ENCODE results near the gene REM2.

REM2 gene

DNA sequence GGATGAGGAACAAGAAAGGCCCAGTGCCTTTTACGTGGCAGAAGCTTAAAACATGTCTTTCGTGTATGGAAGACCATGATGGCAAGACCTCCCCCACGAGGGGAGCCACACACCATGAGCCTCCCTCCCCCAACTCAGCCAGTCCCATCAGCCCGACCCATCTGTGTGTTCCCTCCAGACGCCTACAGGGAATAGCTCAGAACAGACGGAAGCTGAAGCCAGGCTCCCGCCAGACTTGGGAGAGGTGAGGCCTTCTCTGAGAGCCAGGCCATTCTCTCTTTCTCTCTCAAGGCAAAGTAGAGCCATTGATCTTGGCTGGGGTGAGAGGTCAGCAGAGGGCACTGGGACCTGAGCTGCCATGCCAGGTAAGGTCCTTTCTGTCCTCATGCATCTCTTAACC lies 9.5 kb downstream of the REM2 start:
- Mint-ChIP-seq H3K4me3 (no peak overlapping the region), H3K27ac (no peak overlapping the region), H3K27me3 (no peaks in the 10 kb centered on the region), H3K36me3 (ENCODE audit: low read depth) (no peaks in the 10 kb centered on the region), H3K4me1 (peaks cover 16% of the 10 kb centered on the region), H3K9me3 (no peaks in the 10 kb centered on the region)
- ATAC-seq (no peak), DNase-seq (no peak)

DNA sequence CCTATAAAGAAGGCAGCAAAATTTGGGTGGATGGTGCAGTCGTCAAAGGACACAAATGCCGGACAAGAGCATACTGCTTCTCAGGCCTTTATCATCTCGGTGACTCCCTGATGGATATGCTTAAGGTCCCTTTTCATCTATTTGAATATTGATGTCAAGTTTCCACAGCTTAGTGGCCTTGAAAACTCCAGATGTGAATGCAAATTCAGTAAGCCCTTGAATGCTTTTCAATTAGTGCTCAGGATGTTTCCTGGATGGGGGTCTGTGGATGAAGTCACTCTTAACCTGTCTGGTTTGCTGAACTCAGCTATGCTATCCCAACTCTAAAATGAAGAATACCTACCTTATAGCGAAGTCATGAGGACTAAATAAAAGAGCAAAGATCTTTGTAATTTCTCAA lies 10.7 kb downstream of the REM2 start:
- Mint-ChIP-seq H3K9me3 (no peaks in the 10 kb centered on the region), H3K36me3 (ENCODE audit: low read depth) (peaks cover 4% of the 10 kb centered on the region), H3K27me3 (no peaks in the 10 kb centered on the region), H3K4me1 (peaks cover 12% of the 10 kb centered on the region), H3K27ac (no peak overlapping the region), H3K4me3 (no peak overlapping the region)
- ATAC-seq = no peak
- DNase-seq = no peak

DNA sequence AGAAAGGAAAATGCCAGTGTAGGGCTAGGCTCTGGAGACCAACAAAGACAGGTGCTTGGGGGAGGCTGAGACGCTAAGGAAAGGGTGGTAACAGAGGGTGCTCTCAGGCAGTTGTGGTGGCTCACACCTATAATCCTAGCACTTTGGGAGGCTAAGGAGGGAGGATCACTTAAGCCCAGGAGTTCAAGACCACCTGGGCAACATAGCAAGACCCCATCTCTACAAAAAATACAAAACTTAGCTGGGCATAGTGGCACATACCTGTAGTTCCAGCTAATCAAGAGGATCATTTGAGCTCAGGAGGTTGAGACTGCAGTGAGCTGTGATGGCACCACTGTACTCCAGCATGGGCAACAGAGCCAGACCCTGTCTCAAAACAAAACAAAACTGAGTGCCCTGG lies 12.4 kb downstream of the REM2 start:
- H3K27me3 Mint-ChIP-seq = no peaks in the 10 kb centered on the region
- peaks cover 14% of the 10 kb centered on the region for H3K4me1 Mint-ChIP-seq
- peaks cover 7% of the 10 kb centered on the region for H3K36me3 Mint-ChIP-seq (ENCODE audit: low read depth)
- DNase-seq (no peak), ATAC-seq (no peak)
- H3K4me3 Mint-ChIP-seq = no peak overlapping the region
- no peaks in the 10 kb centered on the region for H3K9me3 Mint-ChIP-seq
- H3K27ac Mint-ChIP-seq = no peak overlapping the region

DNA sequence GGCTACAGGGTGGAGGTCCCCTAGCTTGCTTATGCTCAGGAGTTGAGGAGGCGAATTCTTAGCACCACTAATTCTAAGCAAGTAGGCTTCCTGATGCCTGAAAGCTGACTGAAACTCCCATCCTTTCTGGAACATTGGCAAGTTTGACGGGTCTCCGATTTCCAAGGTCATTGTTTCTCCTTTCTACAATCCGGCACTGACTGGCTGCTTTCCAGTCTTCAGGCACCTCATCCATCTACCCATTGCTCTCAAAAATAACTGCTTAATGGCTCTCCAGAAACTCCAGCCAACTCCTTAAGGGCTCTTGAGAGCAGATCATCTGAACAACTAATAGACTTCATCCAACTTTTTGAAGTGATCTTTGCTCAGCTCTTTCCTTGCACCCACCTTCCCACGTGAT lies 13.3 kb downstream of the REM2 start:
- ATAC-seq = no peak
- no peaks in the 10 kb centered on the region for H3K27me3 Mint-ChIP-seq
- H3K36me3 Mint-ChIP-seq (ENCODE audit: low read depth) = peaks cover 11% of the 10 kb centered on the region
- H3K4me3 Mint-ChIP-seq = no peak overlapping the region
- H3K27ac Mint-ChIP-seq = no peak overlapping the region
- H3K4me1 Mint-ChIP-seq = peaks cover 16% of the 10 kb centered on the region
- H3K9me3 Mint-ChIP-seq = no peaks in the 10 kb centered on the region
- no peak for DNase-seq

DNA sequence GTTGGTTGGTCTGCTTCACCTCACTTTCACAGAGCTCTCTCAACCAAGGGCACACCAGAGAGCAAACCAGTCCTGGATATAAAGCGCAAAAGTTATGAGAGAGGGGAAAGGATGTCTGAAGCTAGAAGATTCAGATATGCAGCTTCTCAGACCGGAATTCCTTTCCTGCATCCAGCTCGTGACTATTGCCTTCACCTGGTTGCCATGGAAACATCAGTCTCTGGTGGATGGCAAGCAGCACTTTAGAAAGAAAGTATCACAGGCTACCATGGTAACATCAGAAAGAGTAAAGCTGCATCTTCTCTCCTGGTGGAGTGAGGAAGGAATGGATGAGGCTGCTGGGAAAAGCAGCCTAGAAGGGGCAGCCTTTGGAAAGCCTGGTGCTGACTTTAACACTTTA lies 13.7 kb downstream of the REM2 start:
- Mint-ChIP-seq H3K9me3 (no peaks in the 10 kb centered on the region), H3K4me1 (peaks cover 16% of the 10 kb centered on the region), H3K4me3 (no peak overlapping the region), H3K36me3 (ENCODE audit: low read depth) (peaks cover 14% of the 10 kb centered on the region), H3K27me3 (no peaks in the 10 kb centered on the region), H3K27ac (no peak overlapping the region)
- DNase-seq = no peak
- no peak for ATAC-seq

- no peaks in the 10 kb centered on the region for H3K9me3 Mint-ChIP-seq
- no peaks in the 10 kb centered on the region for H3K27me3 Mint-ChIP-seq
- peaks cover 16% of the 10 kb centered on the region for H3K4me1 Mint-ChIP-seq
- H3K4me3 Mint-ChIP-seq = no peak overlapping the region
- DNase-seq (no peak), ATAC-seq (no peak)
- peaks cover 18% of the 10 kb centered on the region for H3K36me3 Mint-ChIP-seq (ENCODE audit: low read depth)
- H3K27ac Mint-ChIP-seq = no peak overlapping the region
Measured at GRCh38 chr14:22897357-22897756, 14.3 kb downstream of the REM2 start.

DNA sequence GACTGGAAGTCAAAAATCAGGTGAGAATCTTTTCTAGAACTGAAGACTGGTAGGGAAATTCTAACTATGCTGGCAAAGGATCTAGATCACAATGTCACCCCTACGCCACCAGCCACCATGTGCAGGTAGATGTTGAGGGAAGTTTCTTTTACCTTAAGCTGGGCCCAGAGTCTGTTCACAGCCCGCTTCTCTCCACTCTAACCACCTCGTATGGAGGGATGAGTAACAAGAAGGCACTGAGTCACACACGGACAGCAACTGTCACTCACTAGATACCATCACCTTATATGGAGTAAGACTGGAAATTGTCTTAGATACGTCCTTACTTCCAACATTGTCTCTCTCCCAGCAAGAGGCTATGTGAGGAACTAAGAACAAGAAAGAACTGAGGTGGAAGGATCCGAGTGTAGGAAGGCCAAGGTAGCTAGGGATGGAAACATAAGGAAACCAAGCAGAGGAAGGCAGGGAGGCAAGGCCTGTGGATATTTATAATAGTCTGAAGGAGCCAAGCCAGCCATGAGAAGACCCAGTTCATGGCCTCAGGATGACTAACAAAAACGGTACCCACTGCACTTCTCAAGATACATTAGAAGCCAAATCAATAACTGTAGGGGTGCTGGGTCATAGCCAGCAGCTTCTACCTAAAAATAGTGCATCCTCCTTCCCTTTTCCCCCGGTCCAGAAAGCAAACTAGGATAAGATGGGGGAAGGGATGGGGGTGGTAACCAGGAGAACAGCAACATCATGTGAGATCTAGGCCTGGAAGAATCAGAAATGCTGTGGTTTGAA lies 15.5 kb downstream of the REM2 start:
- peak; percentile 96 for ATAC-seq

DNA sequence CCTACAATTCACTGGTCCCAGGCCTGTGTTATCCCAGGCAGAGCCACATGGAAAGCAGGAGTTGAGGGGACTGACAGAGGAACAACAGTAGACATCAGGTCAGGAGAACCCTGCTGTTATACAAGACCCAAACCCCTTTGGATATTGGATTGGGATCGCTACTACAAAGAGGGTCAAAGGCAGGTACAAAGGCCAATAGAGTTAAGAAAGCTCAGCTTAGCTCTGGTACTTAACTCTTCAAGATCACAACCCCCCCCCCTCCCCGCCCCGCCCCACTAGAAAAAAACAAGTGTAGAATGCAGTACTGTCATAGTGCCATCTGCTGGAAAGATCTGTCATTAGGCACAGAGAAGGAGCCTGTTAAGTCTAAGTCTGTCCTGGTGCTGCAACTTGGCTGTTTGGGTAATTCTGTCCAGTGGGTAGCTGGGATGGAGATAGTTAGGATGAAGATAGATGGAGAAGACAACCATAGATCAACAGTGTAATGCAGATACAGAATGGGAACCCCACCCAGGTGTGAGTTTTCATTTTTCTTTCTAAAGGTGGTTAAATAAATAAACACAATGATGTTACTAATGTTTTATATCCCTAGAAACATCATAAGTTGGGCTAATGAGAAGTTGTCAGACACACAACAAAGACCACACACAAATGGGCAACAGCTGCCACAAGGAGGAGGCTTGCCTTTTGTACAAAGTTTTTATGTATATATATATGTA lies 17.2 kb downstream of the REM2 start:
- H3K36me3 Mint-ChIP-seq (ENCODE audit: low read depth) = peaks cover 36% of the 10 kb centered on the region
- no peaks in the 10 kb centered on the region for H3K27me3 Mint-ChIP-seq
- ATAC-seq = no peak
- H3K4me1 Mint-ChIP-seq = peaks cover 16% of the 10 kb centered on the region
- DNase-seq = no peak
- no peak overlapping the region for H3K27ac Mint-ChIP-seq
- no peak overlapping the region for H3K4me3 Mint-ChIP-seq
- no peaks in the 10 kb centered on the region for H3K9me3 Mint-ChIP-seq

More for the DNA sequence above, 15.5 kb downstream of the REM2 start:
- H3K4me1 Mint-ChIP-seq = peaks cover 16% of the 10 kb centered on the region
- H3K36me3 Mint-ChIP-seq (ENCODE audit: low read depth) = peaks cover 20% of the 10 kb centered on the region
- no peak overlapping the region for H3K4me3 Mint-ChIP-seq
- DNase-seq = no peak
- no peaks in the 10 kb centered on the region for H3K27me3 Mint-ChIP-seq
- H3K9me3 Mint-ChIP-seq = no peaks in the 10 kb centered on the region
- peak overlapping the region; percentile 78 for H3K27ac Mint-ChIP-seq

DNA sequence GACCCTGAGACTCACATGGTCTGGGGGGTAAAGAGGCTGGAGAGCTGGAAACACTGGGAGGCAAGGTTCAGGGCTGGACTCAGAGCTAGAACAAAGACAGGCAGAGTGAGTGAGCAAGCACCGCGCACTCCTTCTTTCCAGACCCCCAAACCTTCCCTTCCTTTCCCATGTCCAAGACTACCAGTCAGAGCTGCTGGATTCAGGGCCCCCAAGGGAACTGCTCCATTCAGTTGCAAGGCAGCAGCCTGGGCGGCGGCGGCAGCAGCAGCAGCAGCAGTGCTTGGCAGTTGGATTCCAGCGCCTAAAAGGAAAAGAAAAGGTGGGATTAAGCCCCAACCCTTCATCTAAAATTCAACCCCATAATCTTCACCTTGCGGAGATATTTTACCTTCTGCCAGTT lies 18.8 kb downstream of the REM2 start:
- H3K9me3 Mint-ChIP-seq = no peaks in the 10 kb centered on the region
- H3K27ac Mint-ChIP-seq = no peak overlapping the region
- no peak overlapping the region for H3K4me3 Mint-ChIP-seq
- H3K36me3 Mint-ChIP-seq (ENCODE audit: low read depth) = peaks cover 47% of the 10 kb centered on the region
- ATAC-seq (no peak), DNase-seq (no peak)
- peaks cover 16% of the 10 kb centered on the region for H3K4me1 Mint-ChIP-seq
- no peaks in the 10 kb centered on the region for H3K27me3 Mint-ChIP-seq

DNA sequence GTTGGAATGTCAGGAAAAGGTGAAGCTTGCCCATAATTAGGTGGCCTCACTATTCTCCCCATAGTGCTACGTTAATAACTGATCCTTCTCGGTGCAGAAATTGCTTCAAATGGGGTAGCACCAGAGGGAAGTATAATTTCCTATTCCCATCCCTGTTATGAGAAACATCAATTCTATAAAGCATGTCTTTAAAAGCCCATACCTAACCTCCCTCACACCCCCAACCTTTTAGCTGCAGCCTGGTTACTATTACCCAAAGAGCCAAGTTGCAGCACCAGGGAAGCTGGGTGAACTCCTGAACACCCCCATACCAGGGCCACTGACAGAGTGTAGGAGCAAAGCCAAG lies 20.7 kb downstream of the REM2 start:
- DNase-seq (no peak), ATAC-seq (no peak)
- Mint-ChIP-seq H3K36me3 (ENCODE audit: low read depth) (peaks cover 45% of the 10 kb centered on the region), H3K27me3 (no peaks in the 10 kb centered on the region), H3K9me3 (no peaks in the 10 kb centered on the region), H3K27ac (no peak overlapping the region), H3K4me1 (peaks cover 7% of the 10 kb centered on the region), H3K4me3 (no peak overlapping the region)

GRCh38 chr14:22905627-22906026 lies 22.6 kb downstream of the REM2 start:
- ATAC-seq = no peak
- peaks cover 51% of the 10 kb centered on the region for H3K36me3 Mint-ChIP-seq (ENCODE audit: low read depth)
- H3K9me3 Mint-ChIP-seq = no peaks in the 10 kb centered on the region
- H3K27ac Mint-ChIP-seq = no peak overlapping the region
- H3K4me3 Mint-ChIP-seq = no peak overlapping the region
- H3K27me3 Mint-ChIP-seq = no peaks in the 10 kb centered on the region
- peaks cover 2% of the 10 kb centered on the region for H3K4me1 Mint-ChIP-seq
- no peak for DNase-seq

DNA sequence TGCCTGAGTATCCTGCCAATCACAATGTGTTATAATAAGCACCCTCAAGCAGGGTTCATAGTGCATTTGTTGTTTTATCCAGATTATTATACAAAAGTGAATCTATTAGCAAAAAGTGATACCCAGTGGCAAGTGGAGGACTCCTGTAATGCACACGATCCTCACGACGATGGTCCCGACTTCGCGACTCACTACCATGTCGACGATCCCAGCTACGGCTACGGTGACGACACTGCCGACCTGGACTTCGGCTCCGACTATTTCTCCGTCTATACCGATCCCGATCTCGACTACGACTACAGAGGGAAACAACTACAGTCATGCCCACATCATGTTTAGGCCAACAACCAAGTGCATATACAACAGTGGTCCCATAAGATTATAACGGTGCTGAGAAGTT lies 23.1 kb downstream of the REM2 start:
- Mint-ChIP-seq H3K36me3 (ENCODE audit: low read depth) (peaks cover 52% of the 10 kb centered on the region), H3K27ac (no peak overlapping the region), H3K4me3 (no peak overlapping the region), H3K4me1 (no peaks in the 10 kb centered on the region), H3K27me3 (no peaks in the 10 kb centered on the region), H3K9me3 (no peaks in the 10 kb centered on the region)
- ATAC-seq (no peak), DNase-seq (no peak)

DNA sequence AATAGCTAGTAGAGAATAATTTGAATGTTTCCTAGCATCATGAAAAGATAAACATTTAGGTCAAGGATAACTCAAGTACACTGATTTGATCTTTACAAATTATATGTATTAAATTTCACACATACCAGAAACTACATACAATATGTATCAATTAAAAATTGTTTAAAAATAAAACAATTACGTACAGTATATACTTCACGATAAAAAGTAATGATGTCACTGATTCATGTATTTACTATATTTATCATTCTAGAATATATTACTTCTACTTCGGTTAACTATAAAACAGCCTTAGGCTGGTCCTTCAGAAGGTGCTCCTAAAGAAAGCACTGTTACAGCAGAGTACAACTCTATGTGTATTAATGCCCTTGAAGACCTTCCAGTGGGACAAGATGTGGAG lies 24.4 kb downstream of the REM2 start:
- ATAC-seq (no peak), DNase-seq (no peak)
- Mint-ChIP-seq H3K27me3 (no peaks in the 10 kb centered on the region), H3K27ac (no peak overlapping the region), H3K9me3 (no peaks in the 10 kb centered on the region), H3K4me1 (peaks cover 10% of the 10 kb centered on the region), H3K36me3 (ENCODE audit: low read depth) (peaks cover 53% of the 10 kb centered on the region), H3K4me3 (no peak overlapping the region)

DNA sequence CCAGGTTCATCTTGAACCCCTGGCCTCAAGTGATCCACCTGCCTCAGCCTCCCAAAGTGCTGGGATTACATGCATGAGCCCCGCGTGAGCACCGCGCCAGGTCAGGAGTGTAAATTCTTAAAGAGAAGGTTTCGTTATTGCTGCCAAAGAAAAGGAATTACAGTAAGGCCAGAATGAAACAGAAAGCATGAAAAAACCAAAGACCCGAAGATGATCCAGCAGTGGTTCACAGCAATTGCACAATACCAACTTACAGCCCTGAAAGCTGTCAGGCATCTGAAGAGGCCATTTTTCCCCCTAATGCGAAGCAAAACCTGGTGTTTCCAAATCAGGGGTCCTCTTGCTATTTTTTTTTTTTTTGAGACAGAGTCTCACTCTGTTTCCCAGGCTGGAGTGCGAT lies 25.6 kb downstream of the REM2 start:
- Mint-ChIP-seq H3K27ac (no peak overlapping the region), H3K4me1 (peaks cover 11% of the 10 kb centered on the region), H3K27me3 (no peaks in the 10 kb centered on the region), H3K9me3 (no peaks in the 10 kb centered on the region), H3K4me3 (no peak overlapping the region), H3K36me3 (ENCODE audit: low read depth) (peaks cover 56% of the 10 kb centered on the region)
- DNase-seq (no peak), ATAC-seq (no peak)

GRCh38 chr14:22910916-22911315 lies 27.9 kb downstream of the REM2 start:
- Mint-ChIP-seq H3K9me3 (no peaks in the 10 kb centered on the region), H3K36me3 (ENCODE audit: low read depth) (peaks cover 36% of the 10 kb centered on the region), H3K27ac (no peak overlapping the region), H3K4me1 (peaks cover 24% of the 10 kb centered on the region), H3K4me3 (no peak overlapping the region), H3K27me3 (no peaks in the 10 kb centered on the region)
- ATAC-seq (no peak), DNase-seq (no peak)

All from activated naive CD8-positive, alpha-beta T cell treated with anti-CD3 and anti-CD28 coated beads, Interleukin-2, amount 50 U/mL, for 24 hours (primary cell).